Measurements from ENCODE around the gene SLC44A1. TPM values are rescaled to one million over a fixed set of nuclear protein-coding genes. Genes with fewer than 3 reads are reported as not detected.

Gene SLC44A1
- total and polyA plus RNA-seq, 12 donors, result 6.1 to 29.0 (median 17.8) TPM

DNA sequence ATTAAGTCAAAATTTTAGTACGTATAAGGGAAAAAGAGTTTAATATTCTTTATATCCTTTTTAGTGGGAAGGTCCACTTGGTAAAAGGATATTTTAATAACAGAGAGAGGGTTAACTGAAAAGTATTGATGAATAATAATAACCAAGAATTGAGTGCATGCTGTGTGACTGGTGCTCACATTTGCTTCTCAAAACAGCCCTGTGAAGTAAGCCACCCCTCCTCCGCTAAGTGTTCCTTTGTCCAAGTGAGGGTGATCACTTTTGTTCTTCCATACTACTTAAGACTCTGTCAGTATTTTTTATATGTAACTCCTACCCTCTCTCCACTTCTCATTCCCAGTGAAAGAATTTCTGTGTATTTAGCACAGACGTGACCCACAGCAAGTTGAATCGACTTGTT lies 51.5 kb downstream of the SLC44A1 start:
- Histone ChIP-seq H3K4me1 (peaks cover 0 to 47% (median 24%) of the 10 kb centered on the region in 9 donors), H3K27me3 (no peaks in the 10 kb centered on the region), H3K27ac (peak overlapping the region in 6 of 10 donors; percentile 22 to 68 (median 58)), H3K36me3 (peaks cover 0 to 21% (median 0%) of the 10 kb centered on the region in 9 donors), H3K4me3 (no peak overlapping the region), H3K9me3 (no peaks in the 10 kb centered on the region)
- intact Hi-C loops (cut with DNase I), result loop anchor here in 3 of 10 donors (5.0 to 10.0 kb wide), 2 partner anchors 49 to 51 kb away; partner anchors contain the start of gene SLC44A1 (in 1 of the 3)
- DNase-seq, result no peak
- TF ChIP-seq, protein P1, sequence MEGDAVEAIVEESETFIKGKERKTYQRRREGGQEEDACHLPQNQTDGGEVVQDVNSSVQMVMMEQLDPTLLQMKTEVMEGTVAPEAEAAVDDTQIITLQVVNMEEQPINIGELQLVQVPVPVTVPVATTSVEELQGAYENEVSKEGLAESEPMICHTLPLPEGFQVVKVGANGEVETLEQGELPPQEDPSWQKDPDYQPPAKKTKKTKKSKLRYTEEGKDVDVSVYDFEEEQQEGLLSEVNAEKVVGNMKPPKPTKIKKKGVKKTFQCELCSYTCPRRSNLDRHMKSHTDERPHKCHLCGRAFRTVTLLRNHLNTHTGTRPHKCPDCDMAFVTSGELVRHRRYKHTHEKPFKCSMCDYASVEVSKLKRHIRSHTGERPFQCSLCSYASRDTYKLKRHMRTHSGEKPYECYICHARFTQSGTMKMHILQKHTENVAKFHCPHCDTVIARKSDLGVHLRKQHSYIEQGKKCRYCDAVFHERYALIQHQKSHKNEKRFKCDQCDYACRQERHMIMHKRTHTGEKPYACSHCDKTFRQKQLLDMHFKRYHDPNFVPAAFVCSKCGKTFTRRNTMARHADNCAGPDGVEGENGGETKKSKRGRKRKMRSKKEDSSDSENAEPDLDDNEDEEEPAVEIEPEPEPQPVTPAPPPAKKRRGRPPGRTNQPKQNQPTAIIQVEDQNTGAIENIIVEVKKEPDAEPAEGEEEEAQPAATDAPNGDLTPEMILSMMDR (IDR thresholded peaks at IDR 0.05), result no peak
- no peak for ATAC-seq
- 84% methylated on average over 4 of the region's 4 CpGs for WGBS, 2 donors

DNA sequence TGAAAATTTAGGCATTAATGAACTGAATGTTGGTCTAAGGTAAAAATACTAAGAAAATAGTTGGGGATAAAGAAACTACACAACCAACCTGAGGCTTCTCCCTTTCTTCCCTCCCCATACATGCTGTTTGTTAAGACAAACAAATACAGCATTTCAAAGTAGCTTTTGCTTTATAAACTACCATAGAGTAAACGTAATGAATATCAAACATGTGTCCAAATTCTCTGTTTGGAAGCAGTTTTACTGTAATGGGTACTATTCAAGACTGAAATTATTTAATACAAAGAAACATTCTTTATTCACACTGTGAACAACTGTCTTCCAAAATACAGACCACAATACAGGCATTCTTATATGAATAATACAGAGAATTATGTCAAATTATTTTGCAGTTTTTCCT lies 52.0 kb downstream of the SLC44A1 start:
- no peaks in the 10 kb centered on the region for H3K27me3 ChIP-seq
- TF ChIP-seq, protein P1 (IDR thresholded peaks at IDR 0.05), result no peak
- H3K36me3 ChIP-seq, result peaks cover 0 to 24% (median 0%) of the 10 kb centered on the region in 9 donors
- ATAC-seq, result peak in 1 of 8 donors; percentile 6
- no peak overlapping the region for H3K4me3 ChIP-seq
- H3K9me3 ChIP-seq, result no peaks in the 10 kb centered on the region
- peak overlapping the region in 6 of 10 donors; percentile 22 to 68 (median 58) for H3K27ac ChIP-seq
- intact Hi-C loops (cut with DNase I), result loop anchor here in 3 of 10 donors (5.0 to 10.0 kb wide), 2 partner anchors 49 to 52 kb away; partner anchors contain the start of gene SLC44A1 (in 1 of the 3)
- 60 to 72% methylated on average over 1 of the region's 1 CpG for WGBS, 2 donors
- DNase-seq, result no peak
- peaks cover 0 to 42% (median 23%) of the 10 kb centered on the region in 9 donors for H3K4me1 ChIP-seq

DNA sequence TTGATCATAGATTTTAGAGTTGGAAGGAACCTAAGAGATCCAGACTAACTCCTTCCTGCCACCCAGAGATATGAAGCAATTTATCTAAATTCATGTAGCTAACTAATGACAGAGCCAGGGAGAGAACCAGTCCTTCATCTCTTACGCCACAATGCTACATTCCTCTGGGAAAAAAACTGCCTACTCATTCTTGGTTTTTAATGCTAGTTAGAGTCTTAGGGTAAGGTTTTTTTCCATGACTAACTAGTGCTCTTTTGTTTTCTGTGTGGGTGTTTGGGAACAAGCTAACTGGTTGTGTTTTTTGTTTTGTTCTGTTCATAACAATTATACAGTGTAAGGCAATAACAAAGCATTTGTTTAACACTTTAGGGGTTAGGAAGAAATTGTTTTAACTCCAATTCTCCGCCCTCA lies 52.4 kb downstream of the SLC44A1 start:
- peaks cover 0 to 39% (median 21%) of the 10 kb centered on the region in 9 donors for H3K4me1 ChIP-seq
- intact Hi-C loops (cut with DNase I), result loop anchor here in 3 of 10 donors (5.0 to 10.0 kb wide), 2 partner anchors 50 to 52 kb away; partner anchors contain the start of gene SLC44A1 (in 1 of the 3)
- TF ChIP-seq, protein P1 (IDR thresholded peaks at IDR 0.05), result no peak
- H3K9me3 ChIP-seq, result no peaks in the 10 kb centered on the region
- H3K27ac ChIP-seq, result peak overlapping the region in 7 of 10 donors; percentile 3 to 68 (median 57)
- ATAC-seq, result peak in 7 of 8 donors; percentile 47 to 80 (median 55)
- peaks cover 0 to 24% (median 0%) of the 10 kb centered on the region in 9 donors for H3K36me3 ChIP-seq
- WGBS, 2 donors, result 29 to 32% methylated on average over 2 of the region's 2 CpGs
- DNase-seq, result no peak
- H3K4me3 ChIP-seq, result no peak overlapping the region
- no peaks in the 10 kb centered on the region for H3K27me3 ChIP-seq

DNA sequence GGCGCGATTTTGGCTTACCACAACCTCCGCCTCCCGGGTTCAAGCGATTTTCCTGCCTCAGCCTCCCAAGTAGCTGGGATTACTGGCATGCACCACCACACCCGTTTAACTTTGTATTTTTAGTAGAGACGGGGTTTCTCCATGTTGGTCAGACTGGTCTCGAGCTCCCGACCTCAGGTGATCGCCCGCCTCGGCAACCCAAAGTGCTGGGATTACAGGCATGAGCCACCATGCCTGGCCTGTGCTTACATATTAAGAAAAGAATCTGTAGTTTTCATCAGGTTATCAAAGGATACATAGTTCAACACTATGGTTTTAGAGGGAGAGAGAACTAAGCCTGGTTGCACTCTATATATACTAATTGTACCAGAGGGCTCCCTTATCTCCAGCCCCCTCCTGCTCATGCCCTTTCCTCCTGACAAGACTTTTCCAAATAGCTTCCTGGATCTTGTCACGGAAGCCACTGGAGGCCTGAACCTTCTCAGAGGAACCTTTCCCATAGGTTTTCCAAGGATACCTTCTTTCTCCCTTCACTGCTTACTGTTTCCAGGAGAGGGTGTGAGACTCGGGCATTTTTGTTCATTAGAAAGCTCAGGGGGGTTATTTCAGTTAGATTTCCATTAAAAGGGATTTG lies 53.1 kb downstream of the SLC44A1 start:
- Histone ChIP-seq H3K27ac (peak overlapping the region in 7 of 10 donors; percentile 3 to 68 (median 57)), H3K36me3 (peaks cover 0 to 24% (median 0%) of the 10 kb centered on the region in 9 donors), H3K9me3 (no peaks in the 10 kb centered on the region), H3K4me1 (peaks cover 0 to 36% (median 18%) of the 10 kb centered on the region in 9 donors), H3K27me3 (no peaks in the 10 kb centered on the region), H3K4me3 (no peak overlapping the region)
- DNase-seq (no peak), ATAC-seq (peak in 1 of 8 donors; percentile 20)
- intact Hi-C loops (cut with DNase I), result loop anchor here in 3 of 10 donors (5.0 to 10.0 kb wide), 2 partner anchors 50 to 53 kb away; partner anchors contain the start of gene SLC44A1 (in 1 of the 3)
- TF ChIP-seq, protein P1 (IDR thresholded peaks at IDR 0.05), result no peak
- WGBS, 2 donors, result 88 to 93% methylated on average over 14 of the region's 14 CpGs
